Measurements from ENCODE around the gene NUDT19.

- TF ChIP-seq POLR2A (IDR thresholded peaks at IDR 0.05) (no peak), CTCF (IDR thresholded peaks at IDR 0.05) (no peak)
Observed at GRCh38 chr19:32744555-32745325, 53.1 kb downstream of the NUDT19 start.
